ENCODE measurements around the gene EXOC4. TPM values are rescaled to one million over a fixed set of nuclear protein-coding genes. Genes with fewer than 3 reads are reported as not detected.
A peak's percentile ranks its signal among the peaks of the same experiment; 100 is the strongest.

Gene EXOC4
- total RNA-seq, 1 donor from 2014 or later, result 84.0 TPM

GRCh38 chr7:133746305-133746704 lies 493.4 kb downstream of the EXOC4 start:
- FAIRE-seq (no peak), DNase-seq (ENCODE audit: low read depth) (peak; percentile 66)
- no peak for TF ChIP-seq CTCF (IDR thresholded peaks at IDR 0.05; ENCODE audit: insufficient read depth, low read length, severe bottlenecking)
- H3K27me3 ChIP-seq (ENCODE audit: control insufficient read depth, insufficient read depth, low read length), result no peaks in the 10 kb centered on the region
- no peaks in the 10 kb centered on the region for H3K36me3 ChIP-seq (ENCODE audit: control insufficient read depth, insufficient read depth, low read length)
- no peak overlapping the region for H3K4me3 ChIP-seq (ENCODE audit: low read depth, low read length)

- DNase-seq (ENCODE audit: low read depth) (peak; percentile 12), FAIRE-seq (no peak)
- H3K36me3 ChIP-seq (ENCODE audit: control insufficient read depth, insufficient read depth, low read length), result no peaks in the 10 kb centered on the region
- no peaks in the 10 kb centered on the region for H3K27me3 ChIP-seq (ENCODE audit: control insufficient read depth, insufficient read depth, low read length)
- no peak overlapping the region for H3K4me3 ChIP-seq (ENCODE audit: low read depth, low read length)
- TF ChIP-seq CTCF (IDR thresholded peaks at IDR 0.05; ENCODE audit: insufficient read depth, low read length, severe bottlenecking), result no peak
Measured at GRCh38 chr7:133746847-133747246, 494.0 kb downstream of the EXOC4 start.

GRCh38 chr7:133748443-133749407 lies 495.8 kb downstream of the EXOC4 start:
- DNase-seq (ENCODE audit: low read depth) (no peak), FAIRE-seq (no peak)
- Histone ChIP-seq H3K36me3 (ENCODE audit: control insufficient read depth, insufficient read depth, low read length) (no peaks in the 10 kb centered on the region), H3K27me3 (ENCODE audit: control insufficient read depth, insufficient read depth, low read length) (no peaks in the 10 kb centered on the region), H3K4me3 (ENCODE audit: low read depth, low read length) (no peak overlapping the region)
- no peak for TF ChIP-seq CTCF (IDR thresholded peaks at IDR 0.05; ENCODE audit: insufficient read depth, low read length, severe bottlenecking)

GRCh38 chr7:133750287-133750686 lies 497.4 kb downstream of the EXOC4 start:
- TF ChIP-seq CTCF (IDR thresholded peaks at IDR 0.05; ENCODE audit: insufficient read depth, low read length, severe bottlenecking), result no peak
- FAIRE-seq, result no peak
- Histone ChIP-seq H3K4me3 (ENCODE audit: low read depth, low read length) (no peak overlapping the region), H3K36me3 (ENCODE audit: control insufficient read depth, insufficient read depth, low read length) (no peaks in the 10 kb centered on the region), H3K27me3 (ENCODE audit: control insufficient read depth, insufficient read depth, low read length) (no peaks in the 10 kb centered on the region)
- DNase-seq (ENCODE audit: low read depth), result no peak

- DNase-seq (ENCODE audit: low read depth), result no peak
- no peak for TF ChIP-seq CTCF (IDR thresholded peaks at IDR 0.05; ENCODE audit: insufficient read depth, low read length, severe bottlenecking)
- Histone ChIP-seq H3K36me3 (ENCODE audit: control insufficient read depth, insufficient read depth, low read length) (no peaks in the 10 kb centered on the region), H3K4me3 (ENCODE audit: low read depth, low read length) (no peak overlapping the region), H3K27me3 (ENCODE audit: control insufficient read depth, insufficient read depth, low read length) (no peaks in the 10 kb centered on the region)
- FAIRE-seq, result no peak
Measured at GRCh38 chr7:133751079-133751478, 498.2 kb downstream of the EXOC4 start.
